Left lobe of liver (tissue), 2 donors: Measurements from ENCODE around the gene HMG20B. TPM values are rescaled to one million over a fixed set of nuclear protein-coding genes. Genes with fewer than 3 reads are reported as not detected.

ENCODE experiments used
- ATAC-seq: fragments of 200-7000 bp; cut with Tn5 transposase; one replicate; pipeline ENCODE4 v1.9.1; 2020; ENCODE audit warnings: mild to moderate bottlenecking, moderate library complexity
- DNase-seq: peaks from one replicate; pipeline ENCODE4 v3.0.0-alpha.2; 2020; ENCODE audit warnings: low spot score
- total RNA-seq: library from RNA; stranded (reverse); gene quantifications from one replicate; pipeline ENCODE4 v1.2.1, GENCODE V29; 2021
- donor health status: DM: no; HTN: no; CAD: no; lungs with moderate emphysema.
- donor health status: DM: no; HTN: yes; CAD: no.

Gene HMG20B
- total RNA-seq, 1 donor from 2014 or later = 44.2 TPM

- no peak for ATAC-seq
- DNase-seq = no peak
Measured at GRCh38 chr19:3536429-3537100, 36.2 kb upstream of the HMG20B start.

GRCh38 chr19:3537101-3537437 lies 35.7 kb upstream of the HMG20B start:
- ATAC-seq = no peak
- no peak for DNase-seq

- ATAC-seq = peak; percentile 16
- DNase-seq = no peak
Measured at GRCh38 chr19:3537438-3538240, 35.1 kb upstream of the HMG20B start.

- no peak for DNase-seq
- ATAC-seq = no peak
Measured at GRCh38 chr19:3538258-3538929, 34.4 kb upstream of the HMG20B start.

- DNase-seq (no peak), ATAC-seq (no peak)
Measured at GRCh38 chr19:3538965-3539755, 33.6 kb upstream of the HMG20B start, which contains the start of gene TEKTIP1. Gene TEKTIP1, plus strand, starts transcription at chr19:3539174. Its CDS starts 4 bp downstream, at chr19:3539178.

- no peak for ATAC-seq
- no peak for DNase-seq
Measured at GRCh38 chr19:3539756-3540118, 33.0 kb upstream of the HMG20B start.

- peak; percentile 5 for ATAC-seq
- DNase-seq = peak; percentile 57
Measured at GRCh38 chr19:3543150-3544057, 29.3 kb upstream of the HMG20B start.

GRCh38 chr19:3544058-3544376 lies 28.7 kb upstream of the HMG20B start:
- DNase-seq = no peak
- ATAC-seq = no peak

GRCh38 chr19:3544742-3545668 lies 27.7 kb upstream of the HMG20B start:
- ATAC-seq (peak; percentile 84), DNase-seq (peak; percentile 79)

- DNase-seq (no peak), ATAC-seq (no peak)
Measured at GRCh38 chr19:3545669-3546034, 27.1 kb upstream of the HMG20B start.

GRCh38 chr19:3546119-3546518 lies 26.6 kb upstream of the HMG20B start:
- peak; percentile 42 for ATAC-seq
- no peak for DNase-seq

- no peak for ATAC-seq
- DNase-seq = no peak
Measured at GRCh38 chr19:3547301-3547731, 25.4 kb upstream of the HMG20B start.

GRCh38 chr19:3547767-3548282 lies 24.9 kb upstream of the HMG20B start:
- DNase-seq (no peak), ATAC-seq (no peak)

GRCh38 chr19:3548606-3549005 lies 24.1 kb upstream of the HMG20B start:
- DNase-seq = no peak
- no peak for ATAC-seq

- no peak for ATAC-seq
Measured at GRCh38 chr19:3549816-3550215, 22.9 kb upstream of the HMG20B start.

GRCh38 chr19:3550947-3551791 lies 21.6 kb upstream of the HMG20B start:
- DNase-seq (no peak), ATAC-seq (no peak)

More at GRCh38 chr19:3549816-3550215, 22.9 kb upstream of the HMG20B start:
- DNase-seq = no peak

GRCh38 chr19:3551792-3552095 lies 21.0 kb upstream of the HMG20B start:
- no peak for ATAC-seq

More at GRCh38 chr19:3551792-3552095, 21.0 kb upstream of the HMG20B start:
- no peak for DNase-seq
